ELR (cell line): Measurements from ENCODE around the gene GRIK4.

Source experiments
- DNase-seq: peaks from one replicate; pipeline ENCODE4 v3.0.0-alpha.2; 2015; ENCODE audit warnings: low read depth

Gene GRIK4

GRCh38 chr11:120840661-120841060, 329.1 kb downstream of the GRIK4 start:
- DNase-seq = no peak

GRCh38 chr11:120841074-120841473, 329.5 kb downstream of the GRIK4 start:
- no peak for DNase-seq

- DNase-seq = no peak
Observed at GRCh38 chr11:120842195-120842594, 330.6 kb downstream of the GRIK4 start.

GRCh38 chr11:120853435-120853834, 341.9 kb downstream of the GRIK4 start:
- no peak for DNase-seq

- no peak for DNase-seq
Observed at GRCh38 chr11:120854988-120855387, 343.4 kb downstream of the GRIK4 start.

GRCh38 chr11:120857508-120857907, 346.0 kb downstream of the GRIK4 start:
- no peak for DNase-seq

- DNase-seq = peak; percentile 11
Observed at GRCh38 chr11:120858740-120859139, 347.2 kb downstream of the GRIK4 start.

- DNase-seq = no peak
Observed at GRCh38 chr11:120859552-120860295, 348.2 kb downstream of the GRIK4 start.

- peak; percentile 15 for DNase-seq
Observed at GRCh38 chr11:120863359-120863758, 351.8 kb downstream of the GRIK4 start.

- DNase-seq = no peak
Observed at GRCh38 chr11:120867024-120867423, 355.5 kb downstream of the GRIK4 start.

GRCh38 chr11:120867531-120867930, 356.0 kb downstream of the GRIK4 start:
- DNase-seq = no peak

GRCh38 chr11:120867988-120868387, 356.4 kb downstream of the GRIK4 start:
- peak; percentile 10 for DNase-seq

GRCh38 chr11:120869097-120869496, 357.5 kb downstream of the GRIK4 start:
- no peak for DNase-seq

- DNase-seq = no peak
Observed at GRCh38 chr11:120869516-120870011, 358.0 kb downstream of the GRIK4 start.

- DNase-seq = no peak
Observed at GRCh38 chr11:120871194-120871593, 359.6 kb downstream of the GRIK4 start.

GRCh38 chr11:120871924-120872323, 360.4 kb downstream of the GRIK4 start:
- no peak for DNase-seq

GRCh38 chr11:120873966-120874735, 362.6 kb downstream of the GRIK4 start:
- no peak for DNase-seq

- DNase-seq = no peak
Observed at GRCh38 chr11:120875986-120876385, 364.4 kb downstream of the GRIK4 start.

- DNase-seq = peak; percentile 7
Observed at GRCh38 chr11:120877746-120878365, 366.3 kb downstream of the GRIK4 start.

- DNase-seq = no peak
Observed at GRCh38 chr11:120878781-120879180, 367.2 kb downstream of the GRIK4 start.

GRCh38 chr11:120880498-120881175, 369.1 kb downstream of the GRIK4 start:
- no peak for DNase-seq

GRCh38 chr11:120881596-120881995, 370.0 kb downstream of the GRIK4 start:
- no peak for DNase-seq
